Measurements from ENCODE around the gene PTGES3.

DNA sequence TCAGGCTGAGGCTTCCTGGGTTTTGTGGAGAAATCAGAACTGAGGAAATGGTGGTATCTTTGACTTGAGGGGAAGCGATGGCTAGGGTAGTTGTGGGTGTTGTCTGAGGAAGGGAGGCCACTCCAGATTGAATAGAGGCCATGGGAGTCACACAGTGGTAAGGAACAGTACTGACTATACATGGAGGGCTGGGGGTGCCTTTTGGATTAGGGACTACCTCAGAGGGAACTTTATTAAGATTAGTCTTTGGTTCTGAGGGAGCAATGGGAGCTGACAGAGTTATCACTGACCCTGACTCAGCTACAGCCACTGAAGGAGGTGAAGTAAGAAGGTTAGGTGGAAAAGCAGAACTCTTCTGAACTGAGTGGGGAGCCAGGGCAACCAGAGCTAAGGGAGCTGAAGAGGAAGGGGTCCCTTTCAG is 32.7 kb upstream of the PTGES3 start:
- no peak for TF ChIP-seq POLR2A (IDR thresholded peaks at IDR 0.05)
- TF ChIP-seq, protein P1, sequence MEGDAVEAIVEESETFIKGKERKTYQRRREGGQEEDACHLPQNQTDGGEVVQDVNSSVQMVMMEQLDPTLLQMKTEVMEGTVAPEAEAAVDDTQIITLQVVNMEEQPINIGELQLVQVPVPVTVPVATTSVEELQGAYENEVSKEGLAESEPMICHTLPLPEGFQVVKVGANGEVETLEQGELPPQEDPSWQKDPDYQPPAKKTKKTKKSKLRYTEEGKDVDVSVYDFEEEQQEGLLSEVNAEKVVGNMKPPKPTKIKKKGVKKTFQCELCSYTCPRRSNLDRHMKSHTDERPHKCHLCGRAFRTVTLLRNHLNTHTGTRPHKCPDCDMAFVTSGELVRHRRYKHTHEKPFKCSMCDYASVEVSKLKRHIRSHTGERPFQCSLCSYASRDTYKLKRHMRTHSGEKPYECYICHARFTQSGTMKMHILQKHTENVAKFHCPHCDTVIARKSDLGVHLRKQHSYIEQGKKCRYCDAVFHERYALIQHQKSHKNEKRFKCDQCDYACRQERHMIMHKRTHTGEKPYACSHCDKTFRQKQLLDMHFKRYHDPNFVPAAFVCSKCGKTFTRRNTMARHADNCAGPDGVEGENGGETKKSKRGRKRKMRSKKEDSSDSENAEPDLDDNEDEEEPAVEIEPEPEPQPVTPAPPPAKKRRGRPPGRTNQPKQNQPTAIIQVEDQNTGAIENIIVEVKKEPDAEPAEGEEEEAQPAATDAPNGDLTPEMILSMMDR (IDR thresholded peaks at IDR 0.05 in 4 of 5, conservative IDR thresholded peaks at IDR 0.05 in 1 of 5), result no peak
